Measurements from ENCODE around the gene CDC42BPG. TPM values are rescaled to one million over a fixed set of nuclear protein-coding genes. Genes with fewer than 3 reads are reported as not detected.

CDC42BPG gene
- total and polyA plus RNA-seq, 9 of the 15 experiments (the other 6 are each of a cell fraction or from before 2014, with no cell fraction given) = 0.04 to 8.8 (median 2.1) TPM

DNA sequence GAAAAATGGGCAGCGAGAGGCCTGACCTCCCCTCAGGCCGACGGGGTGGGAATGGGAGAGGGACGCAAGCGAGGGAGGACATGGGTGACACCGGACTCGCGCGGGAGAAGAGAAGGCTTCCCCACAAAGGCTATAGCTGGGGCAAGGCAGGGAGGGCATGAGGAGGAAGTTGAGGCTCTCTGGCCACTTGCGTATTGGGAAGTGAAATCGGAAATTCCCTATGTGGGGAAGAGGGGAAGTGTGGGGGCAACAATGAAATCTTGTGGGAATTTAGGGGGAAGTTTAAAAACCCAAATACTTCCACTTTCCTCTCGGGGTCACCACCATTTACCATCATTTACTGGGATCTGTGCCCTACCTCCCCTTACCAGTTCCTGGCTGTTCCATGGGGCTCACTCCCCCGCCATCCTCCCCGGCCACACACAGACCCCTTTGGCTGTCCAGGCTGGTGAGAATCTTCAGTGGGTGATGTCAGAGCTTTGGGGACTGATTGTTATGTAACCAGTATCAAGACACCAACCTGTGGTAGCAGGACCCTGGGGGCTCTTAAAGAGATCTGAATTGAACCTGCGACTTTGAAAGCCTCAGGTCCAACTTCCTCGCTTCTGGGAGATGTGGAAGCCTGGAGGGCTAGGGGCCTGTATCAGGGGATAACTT is 34.9 kb upstream of the CDC42BPG start:
- in situ Hi-C loops (cut with MboI) = no loop called here
- DNase-seq (ENCODE audit: extremely low read depth in 1 of 4, low spot score in 3 of 4) = no peak
- BruUV-seq (replicated peaks) = no TSS peak
- ATAC-seq = peak; percentile 6
- peak overlapping the region; percentile 88 for H3K27ac ChIP-seq (ENCODE audit: extremely low read depth, low read depth, low read length)
- H2AFZ ChIP-seq (ENCODE audit: low read depth, low read length) = peak overlapping the region; percentile 89
- H3K4me3 ChIP-seq = peak overlapping the region; percentile 71
- ChIA-PET POLR2A (interaction anchor here (0.6 to 9.0 kb wide), 8 partner anchors 10 to 620 kb away, joined by 3 to 109 read pairs (median 4); partner anchors contain the start of gene MALAT1), CTCF (ENCODE audit: low intra/inter-chr PET ratio) (interaction anchor here (1.1 kb wide), 1 partner anchor 16 kb away, joined by 3 read pairs; no protein-coding TSS in a partner anchor)
- H3K27me3 ChIP-seq (ENCODE audit: control insufficient read depth in 2 of 2, insufficient read depth in 2 of 2, low read length in 2 of 2) = no peaks in the 10 kb centered on the region
- no peaks in the 10 kb centered on the region for H3K9me1 ChIP-seq (ENCODE audit: control insufficient read depth, insufficient read depth, low read length)
- H3K4me2 ChIP-seq (ENCODE audit: insufficient read depth, low read length) = peak overlapping the region; percentile 93
- intact Hi-C loops (cut with micrococcal nuclease) = no loop called here
- peak; percentile 6 for FAIRE-seq
- peak overlapping the region; percentile 89 to 92 for H3K9ac ChIP-seq (ENCODE audit: insufficient read depth in 1 of 2, low read depth in 2 of 2, low read length in 2 of 2)
- H3K79me2 ChIP-seq (ENCODE audit: control insufficient read depth, insufficient read depth, low read length) = peaks cover 50% of the 10 kb centered on the region
- H3K9me3 ChIP-seq (replicated peaks; ENCODE audit: control insufficient read depth, insufficient read depth, low read depth, low read length) = no peaks in the 10 kb centered on the region
- peaks cover 15% of the 10 kb centered on the region; the same call in 2 of the 3 replicates for H3K36me3 ChIP-seq (ENCODE audit: control insufficient read depth, insufficient read depth, low read length)
- peaks cover 14% of the 10 kb centered on the region; the same call in 1 of the 2 replicates for H4K20me1 ChIP-seq (replicated peaks; ENCODE audit: control insufficient read depth, insufficient read depth, low read length)
- WGBS (ENCODE audit: insufficient coverage, low coverage, missing lambda C conversion rate) = 17% methylated on average over 15 of the region's 16 CpGs
- peaks cover 26 to 66% of the 10 kb centered on the region in 2 experiments for H3K4me1 ChIP-seq (replicated peaks in 1 of 2; ENCODE audit: control insufficient read depth in 2 of 2, insufficient read depth in 2 of 2, low read length in 2 of 2)
- TF ChIP-seq SAP30 (IDR thresholded peaks at IDR 0.05; ENCODE audit: borderline replicate concordance, insufficient read depth, low read depth, low read length, poor library complexity, severe bottlenecking) (peak; percentile 3), TAF7 (tag; IDR thresholded peaks at IDR 0.05) (no peak), SMARCA4 (IDR thresholded peaks at IDR 0.05) (peak; percentile 10; the same call in 1 of the 2 replicates), SMARCB1 (IDR thresholded peaks at IDR 0.05; ENCODE audit: insufficient read length, low read depth) (no peak), CEBPG (CRISPR knock-in tag; IDR thresholded peaks at IDR 0.05) (no peak), CEBPG (tag; conservative IDR thresholded peaks at IDR 0.05 in 1 of 2, IDR thresholded peaks at IDR 0.05 in 1 of 2) (no peak), MAFK (IDR thresholded peaks at IDR 0.05; ENCODE audit: low read length) (no peak), ZBTB11 (CRISPR knock-in tag; IDR thresholded peaks at IDR 0.05) (no peak)
- TF ChIP-seq, protein P1, sequence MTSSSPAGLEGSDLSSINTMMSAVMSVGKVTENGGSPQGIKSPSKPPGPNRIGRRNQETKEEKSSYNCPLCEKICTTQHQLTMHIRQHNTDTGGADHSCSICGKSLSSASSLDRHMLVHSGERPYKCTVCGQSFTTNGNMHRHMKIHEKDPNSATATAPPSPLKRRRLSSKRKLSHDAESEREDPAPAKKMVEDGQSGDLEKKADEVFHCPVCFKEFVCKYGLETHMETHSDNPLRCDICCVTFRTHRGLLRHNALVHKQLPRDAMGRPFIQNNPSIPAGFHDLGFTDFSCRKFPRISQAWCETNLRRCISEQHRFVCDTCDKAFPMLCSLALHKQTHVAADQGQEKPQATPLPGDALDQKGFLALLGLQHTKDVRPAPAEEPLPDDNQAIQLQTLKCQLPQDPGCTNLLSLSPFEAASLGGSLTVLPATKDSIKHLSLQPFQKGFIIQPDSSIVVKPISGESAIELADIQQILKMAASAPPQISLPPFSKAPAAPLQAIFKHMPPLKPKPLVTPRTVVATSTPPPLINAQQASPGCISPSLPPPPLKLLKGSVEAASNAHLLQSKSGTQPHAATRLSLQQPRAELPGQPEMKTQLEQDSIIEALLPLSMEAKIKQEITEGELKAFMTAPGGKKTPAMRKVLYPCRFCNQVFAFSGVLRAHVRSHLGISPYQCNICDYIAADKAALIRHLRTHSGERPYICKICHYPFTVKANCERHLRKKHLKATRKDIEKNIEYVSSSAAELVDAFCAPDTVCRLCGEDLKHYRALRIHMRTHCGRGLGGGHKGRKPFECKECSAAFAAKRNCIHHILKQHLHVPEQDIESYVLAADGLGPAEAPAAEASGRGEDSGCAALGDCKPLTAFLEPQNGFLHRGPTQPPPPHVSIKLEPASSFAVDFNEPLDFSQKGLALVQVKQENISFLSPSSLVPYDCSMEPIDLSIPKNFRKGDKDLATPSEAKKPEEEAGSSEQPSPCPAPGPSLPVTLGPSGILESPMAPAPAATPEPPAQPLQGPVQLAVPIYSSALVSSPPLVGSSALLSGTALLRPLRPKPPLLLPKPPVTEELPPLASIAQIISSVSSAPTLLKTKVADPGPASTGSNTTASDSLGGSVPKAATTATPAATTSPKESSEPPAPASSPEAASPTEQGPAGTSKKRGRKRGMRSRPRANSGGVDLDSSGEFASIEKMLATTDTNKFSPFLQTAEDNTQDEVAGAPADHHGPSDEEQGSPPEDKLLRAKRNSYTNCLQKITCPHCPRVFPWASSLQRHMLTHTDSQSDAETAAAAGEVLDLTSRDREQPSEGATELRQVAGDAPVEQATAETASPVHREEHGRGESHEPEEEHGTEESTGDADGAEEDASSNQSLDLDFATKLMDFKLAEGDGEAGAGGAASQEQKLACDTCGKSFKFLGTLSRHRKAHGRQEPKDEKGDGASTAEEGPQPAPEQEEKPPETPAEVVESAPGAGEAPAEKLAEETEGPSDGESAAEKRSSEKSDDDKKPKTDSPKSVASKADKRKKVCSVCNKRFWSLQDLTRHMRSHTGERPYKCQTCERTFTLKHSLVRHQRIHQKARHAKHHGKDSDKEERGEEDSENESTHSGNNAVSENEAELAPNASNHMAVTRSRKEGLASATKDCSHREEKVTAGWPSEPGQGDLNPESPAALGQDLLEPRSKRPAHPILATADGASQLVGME (CRISPR knock-in tag; IDR thresholded peaks at IDR 0.05) = 0 out of 2 replicates have a peak, but pooled peaks have one; percentile 0

Measured in K562 (cell line).